ENCODE measurements around the gene MACROD2. TPM values are rescaled to one million over a fixed set of nuclear protein-coding genes. Genes with fewer than 3 reads are reported as not detected.
"Not testable (repeated sequence)": the region's sequence is repeated elsewhere in the genome, so short reads cannot be mapped to it uniquely, and the experiment has no call there.

MACROD2 gene
- total RNA-seq, 1 experiment from 2014 or later, result 1.4 TPM

DNA sequence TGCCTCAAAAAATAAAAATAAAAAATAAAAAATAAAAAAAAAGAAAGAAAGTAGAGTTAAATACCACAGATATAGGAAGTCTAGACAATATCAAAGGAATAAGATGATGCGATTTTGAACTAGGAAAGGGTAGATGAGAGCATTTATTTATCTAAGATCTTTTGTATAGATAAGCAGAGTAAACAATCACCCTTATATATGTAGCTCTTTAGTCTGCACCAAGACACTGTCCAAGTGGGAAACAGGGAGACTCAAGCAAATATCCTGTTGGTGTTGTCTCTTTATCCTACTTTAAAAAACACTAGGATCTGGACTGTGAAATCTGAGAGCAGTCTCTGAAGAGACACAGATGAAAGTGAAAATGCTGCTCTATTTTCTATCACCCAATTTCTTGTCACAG, 929.1 kb downstream of the MACROD2 start:
- DNase-seq (ENCODE audit: low spot score), result no peak
- Histone ChIP-seq H3K36me3 (ENCODE audit: insufficient read depth, low read length, poor library complexity, severe bottlenecking) (no peaks in the 10 kb centered on the region), H3K27me3 (replicated peaks; ENCODE audit: insufficient read depth, low read depth, low read length, poor library complexity) (no peaks in the 10 kb centered on the region), H3K4me3 (ENCODE audit: low read depth, low read length, poor library complexity, severe bottlenecking) (no peak overlapping the region), H3K27ac (ENCODE audit: low read depth, low read length, poor library complexity, severe bottlenecking) (no peak overlapping the region), H3K4me1 (ENCODE audit: insufficient read depth, low read length, poor library complexity, severe bottlenecking) (no peaks in the 10 kb centered on the region), H3K9me3 (ENCODE audit: low read depth, low read length, poor library complexity, severe bottlenecking) (peaks cover 16% of the 10 kb centered on the region)
- CTCF ChIA-PET, result no interaction called here
- no peak for TF ChIP-seq EZH2 (IDR thresholded peaks at IDR 0.05; ENCODE audit: borderline replicate concordance, low read depth, low read length, poor library complexity, severe bottlenecking)
- TF ChIP-seq, protein P1, sequence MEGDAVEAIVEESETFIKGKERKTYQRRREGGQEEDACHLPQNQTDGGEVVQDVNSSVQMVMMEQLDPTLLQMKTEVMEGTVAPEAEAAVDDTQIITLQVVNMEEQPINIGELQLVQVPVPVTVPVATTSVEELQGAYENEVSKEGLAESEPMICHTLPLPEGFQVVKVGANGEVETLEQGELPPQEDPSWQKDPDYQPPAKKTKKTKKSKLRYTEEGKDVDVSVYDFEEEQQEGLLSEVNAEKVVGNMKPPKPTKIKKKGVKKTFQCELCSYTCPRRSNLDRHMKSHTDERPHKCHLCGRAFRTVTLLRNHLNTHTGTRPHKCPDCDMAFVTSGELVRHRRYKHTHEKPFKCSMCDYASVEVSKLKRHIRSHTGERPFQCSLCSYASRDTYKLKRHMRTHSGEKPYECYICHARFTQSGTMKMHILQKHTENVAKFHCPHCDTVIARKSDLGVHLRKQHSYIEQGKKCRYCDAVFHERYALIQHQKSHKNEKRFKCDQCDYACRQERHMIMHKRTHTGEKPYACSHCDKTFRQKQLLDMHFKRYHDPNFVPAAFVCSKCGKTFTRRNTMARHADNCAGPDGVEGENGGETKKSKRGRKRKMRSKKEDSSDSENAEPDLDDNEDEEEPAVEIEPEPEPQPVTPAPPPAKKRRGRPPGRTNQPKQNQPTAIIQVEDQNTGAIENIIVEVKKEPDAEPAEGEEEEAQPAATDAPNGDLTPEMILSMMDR (conservative IDR thresholded peaks at IDR 0.05; ENCODE audit: low read depth, low read length), result no peak
- intact Hi-C loops (cut with micrococcal nuclease; ENCODE audit: unreplicated experiment), result no loop called here
- POLR2A ChIA-PET (ENCODE audit: low non-redundant PET), result no interaction called here
- BruUV-seq (replicated peaks), result no TSS peak

DNA sequence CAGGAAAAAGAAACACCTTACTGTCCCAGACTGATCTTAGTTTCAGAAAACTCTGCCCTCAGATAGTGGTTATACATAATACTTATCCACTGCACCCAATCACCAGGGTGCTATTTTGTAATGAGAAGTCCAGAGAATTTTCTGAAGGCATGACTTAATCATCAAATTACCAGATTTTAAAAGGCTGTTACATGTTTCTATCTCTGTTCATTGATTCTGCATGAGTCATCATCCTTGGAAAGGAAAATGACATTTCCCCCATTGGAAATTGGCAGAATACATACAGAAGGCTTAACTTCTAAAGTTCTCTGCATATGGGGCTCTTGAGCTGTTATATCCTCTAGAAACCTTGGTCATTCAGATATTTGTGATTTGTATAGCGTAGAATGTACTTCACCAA, 930.0 kb downstream of the MACROD2 start:
- Histone ChIP-seq H3K9me3 (ENCODE audit: low read depth, low read length, poor library complexity, severe bottlenecking) (peaks cover 16% of the 10 kb centered on the region), H3K27ac (ENCODE audit: low read depth, low read length, poor library complexity, severe bottlenecking) (no peak overlapping the region), H3K4me1 (ENCODE audit: insufficient read depth, low read length, poor library complexity, severe bottlenecking) (no peaks in the 10 kb centered on the region), H3K4me3 (ENCODE audit: low read depth, low read length, poor library complexity, severe bottlenecking) (no peak overlapping the region), H3K36me3 (ENCODE audit: insufficient read depth, low read length, poor library complexity, severe bottlenecking) (no peaks in the 10 kb centered on the region), H3K27me3 (replicated peaks; ENCODE audit: insufficient read depth, low read depth, low read length, poor library complexity) (no peaks in the 10 kb centered on the region)
- DNase-seq (ENCODE audit: low spot score), result no peak
- intact Hi-C loops (cut with micrococcal nuclease; ENCODE audit: unreplicated experiment), result no loop called here
- ChIA-PET POLR2A (ENCODE audit: low non-redundant PET) (no interaction called here), CTCF (no interaction called here)
- BruUV-seq (replicated peaks), result no TSS peak
- no peak for TF ChIP-seq EZH2 (IDR thresholded peaks at IDR 0.05; ENCODE audit: borderline replicate concordance, low read depth, low read length, poor library complexity, severe bottlenecking)
- TF ChIP-seq, protein P1 (conservative IDR thresholded peaks at IDR 0.05; ENCODE audit: low read depth, low read length), result no peak

DNA sequence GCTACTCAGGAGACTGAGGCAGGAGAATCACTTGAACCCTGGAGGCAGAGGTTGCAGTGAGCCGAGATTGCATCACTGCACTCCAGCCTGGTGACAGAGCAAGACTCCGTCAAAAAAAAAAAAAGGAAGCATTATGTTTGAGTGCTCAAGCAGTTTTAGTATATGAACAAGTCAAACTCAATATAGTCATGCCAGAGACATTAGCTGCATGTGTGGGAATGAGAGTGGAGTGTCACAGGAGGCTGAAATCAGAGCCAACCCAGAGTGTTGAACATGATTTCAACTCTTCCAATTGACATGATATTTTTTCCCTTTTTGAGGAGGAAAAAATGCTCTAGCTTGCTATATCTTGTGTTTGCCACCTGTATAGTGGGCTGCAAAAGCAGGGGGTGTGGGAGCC, 931.1 kb downstream of the MACROD2 start:
- intact Hi-C loops (cut with micrococcal nuclease; ENCODE audit: unreplicated experiment); POLR2A ChIA-PET (ENCODE audit: low non-redundant PET); H3K27ac ChIP-seq (ENCODE audit: low read depth, low read length, poor library complexity, severe bottlenecking); CTCF ChIA-PET; H3K27me3 ChIP-seq (replicated peaks; ENCODE audit: insufficient read depth, low read depth, low read length, poor library complexity); BruUV-seq (replicated peaks); H3K4me1 ChIP-seq (ENCODE audit: insufficient read depth, low read length, poor library complexity, severe bottlenecking); DNase-seq (ENCODE audit: low spot score); H3K4me3 ChIP-seq (ENCODE audit: low read depth, low read length, poor library complexity, severe bottlenecking); H3K36me3 ChIP-seq (ENCODE audit: insufficient read depth, low read length, poor library complexity, severe bottlenecking): not testable (repeated sequence)
- H3K9me3 ChIP-seq (ENCODE audit: low read depth, low read length, poor library complexity, severe bottlenecking), result peaks cover 16% of the 10 kb centered on the region

DNA sequence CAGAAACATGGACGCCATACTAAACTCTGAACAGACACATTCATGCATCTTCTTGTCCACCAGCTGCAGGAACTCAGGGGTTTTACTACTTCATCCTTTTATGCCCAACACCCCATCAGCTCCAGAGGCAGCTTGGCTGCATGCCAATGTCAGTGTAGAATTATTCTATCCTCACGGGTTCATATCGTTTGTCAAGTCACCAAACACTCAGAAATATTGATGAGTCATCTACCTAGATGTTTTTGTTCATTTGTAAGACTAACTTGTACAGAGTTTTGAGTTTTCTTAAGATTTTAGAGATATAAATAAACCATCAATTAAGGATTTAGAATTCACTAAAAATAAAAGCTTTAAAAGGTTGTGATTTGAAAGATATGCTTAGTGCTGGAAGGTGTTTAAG, 932.8 kb downstream of the MACROD2 start:
- ChIA-PET POLR2A (ENCODE audit: low non-redundant PET) (no interaction called here), CTCF (no interaction called here)
- no peak for DNase-seq (ENCODE audit: low spot score)
- intact Hi-C loops (cut with micrococcal nuclease; ENCODE audit: unreplicated experiment), result no loop called here
- Histone ChIP-seq H3K9me3 (ENCODE audit: low read depth, low read length, poor library complexity, severe bottlenecking) (peaks cover 16% of the 10 kb centered on the region), H3K4me3 (ENCODE audit: low read depth, low read length, poor library complexity, severe bottlenecking) (no peak overlapping the region), H3K4me1 (ENCODE audit: insufficient read depth, low read length, poor library complexity, severe bottlenecking) (no peaks in the 10 kb centered on the region), H3K27me3 (replicated peaks; ENCODE audit: insufficient read depth, low read depth, low read length, poor library complexity) (no peaks in the 10 kb centered on the region), H3K27ac (ENCODE audit: low read depth, low read length, poor library complexity, severe bottlenecking) (no peak overlapping the region), H3K36me3 (ENCODE audit: insufficient read depth, low read length, poor library complexity, severe bottlenecking) (no peaks in the 10 kb centered on the region)
- no TSS peak for BruUV-seq (replicated peaks)
- TF ChIP-seq, protein P1 (conservative IDR thresholded peaks at IDR 0.05; ENCODE audit: low read depth, low read length), result no peak
- no peak for TF ChIP-seq EZH2 (IDR thresholded peaks at IDR 0.05; ENCODE audit: borderline replicate concordance, low read depth, low read length, poor library complexity, severe bottlenecking)
